Endothelial cell of umbilical vein (primary cell): ENCODE measurements around the gene MACF1.

Source experiments
- CTCF ChIP-seq, 2 donors: IDR thresholded peaks; 1 replicate in 1 of 2; 2 replicates in 1 of 2; pipeline ENCODE4 v1.5.1; 2011; ENCODE audit warnings: low read length in 2 of 2, mild to moderate bottlenecking in 2 of 2, moderate library complexity in 2 of 2, control low read depth in 1 of 2, inconsistent platforms in 1 of 2, low read depth in 1 of 2; ENCODE audit not compliant: insufficient read depth in 1 of 2; ENCODE audit errors: extremely low read depth in 1 of 2
- EZH2 ChIP-seq: IDR thresholded peaks from 2 replicates; pipeline ENCODE4 v1.6.1; 2012; ENCODE audit warnings: borderline replicate concordance, low read depth, mild to moderate bottlenecking, moderate library complexity, low read length, inconsistent platforms; ENCODE audit not compliant: severe bottlenecking
- FOS ChIP-seq: IDR thresholded peaks from 2 replicates; pipeline ENCODE4 v1.6.1; 2011; ENCODE audit warnings: mild to moderate bottlenecking, low read length, moderate library complexity, borderline replicate concordance; ENCODE audit not compliant: insufficient read depth
- GATA2 ChIP-seq: IDR thresholded peaks from 2 replicates; pipeline ENCODE4 v1.7.0; 2011; ENCODE audit warnings: low read depth, mild to moderate bottlenecking, moderate library complexity, mixed read lengths, low read length; ENCODE audit not compliant: insufficient read length, insufficient read depth
- JUN ChIP-seq: IDR thresholded peaks from 2 replicates; pipeline ENCODE4 v1.6.1; 2011; ENCODE audit warnings: borderline replicate concordance, low read depth; ENCODE audit not compliant: insufficient read length, insufficient read depth
- MYC ChIP-seq: IDR thresholded peaks from one replicate; pipeline ENCODE4 v1.6.1; 2011; ENCODE audit warnings: mild to moderate bottlenecking, low read depth, low read length
- POLR2A ChIP-seq: IDR thresholded peaks from 2 replicates; pipeline ENCODE4 v1.6.1; 2012; ENCODE audit warnings: low read depth, mild to moderate bottlenecking, control low read depth, low read length
- POLR2AphosphoS5 ChIP-seq: IDR thresholded peaks from 2 replicates; pipeline ENCODE4 v1.6.1; 2012; ENCODE audit warnings: low read depth, mild to moderate bottlenecking, control low read depth, low read length, moderate library complexity; ENCODE audit not compliant: insufficient read depth
- TF ChIP-seq, protein P1 (sequence below): IDR thresholded peaks from 2 replicates; pipeline ENCODE4 v1.6.1; 2011; ENCODE audit not compliant: insufficient read depth, insufficient read length

DNA sequence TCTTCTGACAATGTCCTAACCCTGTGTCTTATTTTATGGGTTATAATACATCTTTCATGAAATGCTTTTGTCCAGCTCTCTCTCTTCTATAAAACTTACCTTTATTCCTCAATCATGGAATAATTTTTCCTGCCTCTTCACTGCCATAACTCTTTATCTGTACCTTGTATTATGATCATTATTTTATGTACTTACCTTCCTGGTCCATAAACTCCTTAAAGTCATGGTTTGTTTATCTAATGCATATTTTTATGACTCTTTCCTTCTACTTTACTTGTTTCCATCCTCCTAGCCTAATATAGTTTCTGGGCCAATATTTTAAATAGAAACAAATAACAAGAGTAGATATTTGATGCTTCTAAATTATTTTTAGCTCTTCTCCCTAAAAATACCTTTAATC lies 221.1 kb downstream of the MACF1 start:
- TF ChIP-seq POLR2A: no peak
- TF ChIP-seq CTCF (IDR thresholded peaks at IDR 0.05; ENCODE audit: extremely low read depth in 1 of 2, insufficient read depth in 1 of 2, low read depth in 1 of 2, low read length in 2 of 2): no peak
- TF ChIP-seq, protein P1, sequence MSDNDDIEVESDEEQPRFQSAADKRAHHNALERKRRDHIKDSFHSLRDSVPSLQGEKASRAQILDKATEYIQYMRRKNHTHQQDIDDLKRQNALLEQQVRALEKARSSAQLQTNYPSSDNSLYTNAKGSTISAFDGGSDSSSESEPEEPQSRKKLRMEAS: no peak
- no peak for TF ChIP-seq POLR2AphosphoS5
- no peak for TF ChIP-seq EZH2
- TF ChIP-seq MYC: no peak
- TF ChIP-seq JUN: no peak
- no peak for TF ChIP-seq FOS
- no peak for TF ChIP-seq GATA2
